HepG2 (cell line): ENCODE results near the gene TPM1. TPM values are rescaled to one million over a fixed set of nuclear protein-coding genes. Genes with fewer than 3 reads are reported as not detected.

Source experiments
- DNMT1 ChIP-seq: sonication (generic); formaldehyde crosslinking; IDR thresholded peaks from 2 replicates; pipeline ENCODE4 v1.5.1; 2020; ENCODE audit warnings: mild to moderate bottlenecking, missing genetic modification reagents
- HBP1 ChIP-seq: IDR thresholded peaks from 2 replicates; pipeline ENCODE4 v1.6.1; 2016; ENCODE audit warnings: low read depth, control low read depth
- HIC2 ChIP-seq: sonication (generic); formaldehyde crosslinking; IDR thresholded peaks from 2 replicates; pipeline ENCODE4 v1.9.0; 2022; ENCODE audit warnings: low read depth, missing genetic modification reagents
- HOXD1 ChIP-seq: sonication (generic); formaldehyde crosslinking; IDR thresholded peaks from 2 replicates; pipeline ENCODE4 v1.5.0; 2020; ENCODE audit warnings: missing genetic modification reagents
- JUNB ChIP-seq: sonication (generic); formaldehyde crosslinking; IDR thresholded peaks from 2 replicates; pipeline ENCODE4 v1.8.0; 2022; ENCODE audit warnings: missing genetic modification reagents, mild to moderate bottlenecking, borderline replicate concordance
- MEIS1 ChIP-seq: sonication (generic); formaldehyde crosslinking; IDR thresholded peaks from 2 replicates; pipeline ENCODE4 v1.9.0; 2021; ENCODE audit warnings: mild to moderate bottlenecking, missing genetic modification reagents, moderate library complexity, borderline replicate concordance
- MYPOP ChIP-seq: sonication (generic); formaldehyde crosslinking; IDR thresholded peaks from 2 replicates; pipeline ENCODE4 v1.8.1; 2023; ENCODE audit warnings: mild to moderate bottlenecking, moderate library complexity, missing genetic modification reagents
- NR0B2 ChIP-seq: sonication (generic); formaldehyde crosslinking; IDR thresholded peaks from 2 replicates; pipeline ENCODE4 v1.4.0; 2020; ENCODE audit warnings: mild to moderate bottlenecking, missing genetic modification reagents
- POLR2AphosphoS2 ChIP-seq: IDR thresholded peaks from 2 replicates; pipeline ENCODE4 v1.6.1; 2011; ENCODE audit warnings: low read depth, low read length, improper control_type of control experiment
- RFX1 ChIP-seq: fragments of 450-650 bp; IDR thresholded peaks from 2 replicates; pipeline ENCODE4 v1.6.1; 2017
- SRSF9 ChIP-seq: fragments of 200-400 bp; formaldehyde crosslinking; IDR thresholded peaks from 2 replicates; pipeline ENCODE4 v1.6.1; 2018; ENCODE audit warnings: borderline replicate concordance, mild to moderate bottlenecking, low read depth, low read length; ENCODE audit not compliant: insufficient read depth, poor library complexity, severe bottlenecking
- U2AF1 ChIP-seq: fragments of 200-400 bp; formaldehyde crosslinking; optimal IDR thresholded peaks from 2 replicates; pipeline ENCODE3; 2017; ENCODE audit warnings: mild to moderate bottlenecking, low read depth, low read length
- USF2 ChIP-seq, 2 experiments: sonication (generic) in 1 of 2; formaldehyde crosslinking in 1 of 2; IDR thresholded peaks; 2 replicates each; pipeline versions ENCODE4 v1.5.1 to v1.6.1; 2011 to 2020; ENCODE audit warnings: borderline replicate concordance in 1 of 2, low read depth in 1 of 2, low read length in 1 of 2, mild to moderate bottlenecking in 1 of 2, missing genetic modification reagents in 1 of 2, moderate library complexity in 1 of 2
- YY1 ChIP-seq: IDR thresholded peaks from 2 replicates; pipeline ENCODE4 v1.6.1; 2011; ENCODE audit warnings: low read length, low read depth, moderate library complexity, mild to moderate bottlenecking; ENCODE audit not compliant: insufficient read depth, insufficient replicate concordance
- ZFP41 ChIP-seq: sonication (generic); formaldehyde crosslinking; IDR thresholded peaks from 2 replicates; pipeline ENCODE4 v1.4.0; 2020; ENCODE audit warnings: mild to moderate bottlenecking, missing genetic modification reagents, borderline replicate concordance
- ZNF333 ChIP-seq: sonication (generic); formaldehyde crosslinking; IDR thresholded peaks from 2 replicates; pipeline ENCODE4 v1.4.0; 2020; ENCODE audit warnings: mild to moderate bottlenecking, missing genetic modification reagents, borderline replicate concordance
- ZNF33A ChIP-seq: sonication (generic); formaldehyde crosslinking; IDR thresholded peaks from 2 replicates; pipeline ENCODE4 v1.5.1; 2020; ENCODE audit warnings: missing genetic modification reagents, mild to moderate bottlenecking, moderate library complexity, borderline replicate concordance
- ZNF343 ChIP-seq: sonication (generic); formaldehyde crosslinking; IDR thresholded peaks from 2 replicates; pipeline ENCODE4 v1.4.0; 2020; ENCODE audit warnings: mild to moderate bottlenecking, missing genetic modification reagents
- ZNF446 ChIP-seq: sonication (generic); formaldehyde crosslinking; IDR thresholded peaks from 2 replicates; pipeline ENCODE4 v1.5.0; 2020; ENCODE audit warnings: mild to moderate bottlenecking, missing genetic modification reagents
- ZNF564 ChIP-seq: sonication (generic); formaldehyde crosslinking; IDR thresholded peaks from 2 replicates; pipeline ENCODE4 v1.8.1; 2023; ENCODE audit warnings: mild to moderate bottlenecking, missing genetic modification reagents
- ZNF713 ChIP-seq: sonication (generic); formaldehyde crosslinking; IDR thresholded peaks from 2 replicates; pipeline ENCODE4 v1.4.0; 2020; ENCODE audit warnings: mild to moderate bottlenecking, missing genetic modification reagents
- polyA plus RNA-seq, 8 experiments: library from polyadenylated mRNA; depleted of rRNA in 3 of 8; stranded (reverse) in 7 of 8; unstranded in 1 of 8; fragments of >200 nt; fragmentation: Illumina TruSeq in 4 of 8; extraction: Trizol in 4 of 8; gene quantifications; 2 replicates each; pipeline versions ENCODE4 v1.2.1 to v1.2.3, GENCODE V29; 2011 to 2016; ENCODE audit warnings: low read depth in 4 of 8, missing spikeins in 1 of 8, mixed read lengths in 1 of 8; ENCODE audit not compliant: insufficient read depth in 1 of 8
- total RNA-seq, 5 experiments: library from RNA; depleted of rRNA; stranded (reverse); fragments of >200 nt; fragmentation: Illumina TruSeq; extraction: Trizol; gene quantifications; 2 replicates each; pipeline ENCODE4 v1.2.3, GENCODE V29; 2016; ENCODE audit warnings: low read depth in 1 of 5

The TPM1 gene
- total and polyA plus RNA-seq, 2 of the 13 experiments (the other 11 are each of a cell fraction or from before 2014, with no cell fraction given) = 98.9 to 109 TPM

- no peak for TF ChIP-seq JUNB
- TF ChIP-seq YY1 = no peak
- no peak for TF ChIP-seq POLR2AphosphoS2
- no peak for TF ChIP-seq RFX1
- TF ChIP-seq ZFP41 (CRISPR knock-in tag) = no peak
- peak; percentile 40; the same call in 1 of the 2 replicates for TF ChIP-seq ZNF343
- TF ChIP-seq ZNF564 = no peak
- TF ChIP-seq DNMT1 = no peak
- no peak for TF ChIP-seq HOXD1 (CRISPR knock-in tag)
- TF ChIP-seq ZNF446 = no peak
- no peak for TF ChIP-seq U2AF1
- no peak for TF ChIP-seq HBP1 (CRISPR knock-in tag)
- TF ChIP-seq ZNF333 (CRISPR knock-in tag) = no peak
- TF ChIP-seq USF2 (IDR thresholded peaks at IDR 0.05; ENCODE audit: low read depth, low read length) = no peak
- TF ChIP-seq USF2 (CRISPR knock-in tag; IDR thresholded peaks at IDR 0.05; ENCODE audit: borderline replicate concordance) = no peak
- TF ChIP-seq HIC2 (CRISPR knock-in tag) = no peak
- no peak for TF ChIP-seq SRSF9
- no peak for TF ChIP-seq ZNF33A (CRISPR knock-in tag)
- TF ChIP-seq ZNF713 (CRISPR knock-in tag) = no peak
- 0 out of 2 replicates have a peak, but pooled peaks have one; percentile 22 for TF ChIP-seq MYPOP (CRISPR knock-in tag)
- no peak for TF ChIP-seq NR0B2 (CRISPR knock-in tag)
- TF ChIP-seq MEIS1 (CRISPR knock-in tag) = no peak
Measured at GRCh38 chr15:63010920-63011693, 31.4 kb upstream of the TPM1 start (continued).
